ENCODE data around the gene KLK7. TPM values are rescaled to one million over a fixed set of nuclear protein-coding genes. Genes with fewer than 3 reads are reported as not detected.

The KLK7 gene
- total and polyA plus RNA-seq, 2 donors = 0.52 to 5.0 TPM

GRCh38 chr19:51005248-51005647 is 21.5 kb upstream of the KLK7 start:
- no peak overlapping the region for H3K27ac ChIP-seq (ENCODE audit: low read depth in 1 of 2, low read length in 1 of 2)

GRCh38 chr19:51003316-51003715 is 19.6 kb upstream of the KLK7 start:
- H3K27ac ChIP-seq (ENCODE audit: low read depth in 1 of 2, low read length in 1 of 2) = no peak overlapping the region
- 72% methylated on average over 7 of the region's 7 CpGs for WGBS
- H3K4me1 ChIP-seq (ENCODE audit: control insufficient read depth in 2 of 2, insufficient read depth in 2 of 2, low read length in 2 of 2) = no peaks in the 10 kb centered on the region
- no peak overlapping the region for H3K4me3 ChIP-seq (ENCODE audit: low read length in 2 of 2)
- H3K36me3 ChIP-seq (ENCODE audit: control insufficient read depth in 2 of 2, insufficient read depth in 2 of 2, low read length in 1 of 2) = no peaks in the 10 kb centered on the region
- peaks cover 0 to 3% of the 10 kb centered on the region in 2 donors for H3K9me3 ChIP-seq (ENCODE audit: control insufficient read depth in 2 of 2, insufficient read depth in 1 of 2, low read length in 1 of 2)
- DNase-seq (ENCODE audit: low read depth in 6 of 9, low spot score in 9 of 9) = no peak
- H3K27me3 ChIP-seq (ENCODE audit: control insufficient read depth in 2 of 2, insufficient read depth in 1 of 2, low read length in 1 of 2) = peaks cover 0 to 22% of the 10 kb centered on the region in 2 donors

More at GRCh38 chr19:51005248-51005647, 21.5 kb upstream of the KLK7 start:
- DNase-seq (ENCODE audit: low read depth in 6 of 9, low spot score in 9 of 9) = no peak
- no peaks in the 10 kb centered on the region for H3K36me3 ChIP-seq (ENCODE audit: control insufficient read depth in 2 of 2, insufficient read depth in 2 of 2, low read length in 1 of 2)
- WGBS = 92% methylated on average over 1 of the region's 1 CpG
- H3K27me3 ChIP-seq (ENCODE audit: control insufficient read depth in 2 of 2, insufficient read depth in 1 of 2, low read length in 1 of 2) = peaks cover 0 to 22% of the 10 kb centered on the region in 2 donors
- H3K4me3 ChIP-seq (ENCODE audit: low read length in 2 of 2) = no peak overlapping the region
- no peaks in the 10 kb centered on the region for H3K4me1 ChIP-seq (ENCODE audit: control insufficient read depth in 2 of 2, insufficient read depth in 2 of 2, low read length in 2 of 2)
- peaks cover 0 to 3% of the 10 kb centered on the region in 2 donors for H3K9me3 ChIP-seq (ENCODE audit: control insufficient read depth in 2 of 2, insufficient read depth in 1 of 2, low read length in 1 of 2)

- H3K36me3 ChIP-seq (ENCODE audit: control insufficient read depth in 2 of 2, insufficient read depth in 2 of 2, low read length in 1 of 2) = no peaks in the 10 kb centered on the region
- no peaks in the 10 kb centered on the region for H3K4me1 ChIP-seq (ENCODE audit: control insufficient read depth in 2 of 2, insufficient read depth in 2 of 2, low read length in 2 of 2)
- no peak overlapping the region for H3K27ac ChIP-seq (ENCODE audit: low read depth in 1 of 2, low read length in 1 of 2)
- WGBS = 54% methylated on average over 42 of the region's 42 CpGs
- peak in 1 of 9 donors; percentile 10 for DNase-seq (ENCODE audit: low read depth in 6 of 9, low spot score in 9 of 9)
- no peak overlapping the region for H3K4me3 ChIP-seq (ENCODE audit: low read length in 2 of 2)
- peaks cover 0 to 22% of the 10 kb centered on the region in 2 donors for H3K27me3 ChIP-seq (ENCODE audit: control insufficient read depth in 2 of 2, insufficient read depth in 1 of 2, low read length in 1 of 2)
- peaks cover 0 to 3% of the 10 kb centered on the region in 2 donors for H3K9me3 ChIP-seq (ENCODE audit: control insufficient read depth in 2 of 2, insufficient read depth in 1 of 2, low read length in 1 of 2)
Observed at GRCh38 chr19:51002542-51003311, 19.0 kb upstream of the KLK7 start.

- DNase-seq (ENCODE audit: low read depth in 6 of 9, low spot score in 9 of 9) = no peak
- H3K4me3 ChIP-seq (ENCODE audit: low read length in 2 of 2) = no peak overlapping the region
- H3K9me3 ChIP-seq (ENCODE audit: control insufficient read depth in 2 of 2, insufficient read depth in 1 of 2, low read length in 1 of 2) = peaks cover 0 to 3% of the 10 kb centered on the region in 2 donors
- WGBS = 46% methylated on average over 12 of the region's 12 CpGs
- no peaks in the 10 kb centered on the region for H3K4me1 ChIP-seq (ENCODE audit: control insufficient read depth in 2 of 2, insufficient read depth in 2 of 2, low read length in 2 of 2)
- no peaks in the 10 kb centered on the region for H3K36me3 ChIP-seq (ENCODE audit: control insufficient read depth in 2 of 2, insufficient read depth in 2 of 2, low read length in 1 of 2)
- no peak overlapping the region for H3K27ac ChIP-seq (ENCODE audit: low read depth in 1 of 2, low read length in 1 of 2)
- H3K27me3 ChIP-seq (ENCODE audit: control insufficient read depth in 2 of 2, insufficient read depth in 1 of 2, low read length in 1 of 2) = peaks cover 0 to 22% of the 10 kb centered on the region in 2 donors
Observed at GRCh38 chr19:51002089-51002532, 18.4 kb upstream of the KLK7 start.

GRCh38 chr19:51001515-51001914 is 17.8 kb upstream of the KLK7 start, which contains the start of gene KLK8:
Gene KLK8, minus strand, starts transcription at chr19:51001604. Its CDS starts 437 bp downstream, at chr19:51001167.
- no peak within 1 kb of the TSS for H3K27ac ChIP-seq (ENCODE audit: low read depth in 1 of 2, low read length in 1 of 2)
- WGBS = 46% methylated on average over 7 of the region's 7 CpGs
- no peak for DNase-seq (ENCODE audit: low read depth in 6 of 9, low spot score in 9 of 9)
- peaks cover 0 to 22% of the 10 kb centered on the region in 2 donors for H3K27me3 ChIP-seq (ENCODE audit: control insufficient read depth in 2 of 2, insufficient read depth in 1 of 2, low read length in 1 of 2)
- H3K4me1 ChIP-seq (ENCODE audit: control insufficient read depth in 2 of 2, insufficient read depth in 2 of 2, low read length in 2 of 2) = no peaks in the 10 kb centered on the region
- H3K9me3 ChIP-seq (ENCODE audit: control insufficient read depth in 2 of 2, insufficient read depth in 1 of 2, low read length in 1 of 2) = peaks cover 0 to 3% of the 10 kb centered on the region in 2 donors
- H3K36me3 ChIP-seq (ENCODE audit: control insufficient read depth in 2 of 2, insufficient read depth in 2 of 2, low read length in 1 of 2) = no peaks in the 10 kb centered on the region
- no peak within 1 kb of the TSS for H3K4me3 ChIP-seq (ENCODE audit: low read length in 2 of 2)

- H3K27ac ChIP-seq (ENCODE audit: low read depth in 1 of 2, low read length in 1 of 2) = no peak overlapping the region
- no peaks in the 10 kb centered on the region for H3K4me1 ChIP-seq (ENCODE audit: control insufficient read depth in 2 of 2, insufficient read depth in 2 of 2, low read length in 2 of 2)
- H3K36me3 ChIP-seq (ENCODE audit: control insufficient read depth in 2 of 2, insufficient read depth in 2 of 2, low read length in 1 of 2) = no peaks in the 10 kb centered on the region
- peaks cover 0 to 22% of the 10 kb centered on the region in 2 donors for H3K27me3 ChIP-seq (ENCODE audit: control insufficient read depth in 2 of 2, insufficient read depth in 1 of 2, low read length in 1 of 2)
- DNase-seq (ENCODE audit: low read depth in 6 of 9, low spot score in 9 of 9) = no peak
- WGBS = 42% methylated on average over 16 of the region's 16 CpGs
- H3K9me3 ChIP-seq (ENCODE audit: control insufficient read depth in 2 of 2, insufficient read depth in 1 of 2, low read length in 1 of 2) = peaks cover 0 to 3% of the 10 kb centered on the region in 2 donors
- H3K4me3 ChIP-seq (ENCODE audit: low read length in 2 of 2) = no peak overlapping the region
Observed at GRCh38 chr19:51000981-51001380, 17.3 kb upstream of the KLK7 start.

GRCh38 chr19:51000426-51000825 is 16.7 kb upstream of the KLK7 start:
- Histone ChIP-seq H3K4me1 (ENCODE audit: control insufficient read depth in 2 of 2, insufficient read depth in 2 of 2, low read length in 2 of 2) (no peaks in the 10 kb centered on the region), H3K4me3 (ENCODE audit: low read length in 2 of 2) (no peak overlapping the region), H3K36me3 (ENCODE audit: control insufficient read depth in 2 of 2, insufficient read depth in 2 of 2, low read length in 1 of 2) (no peaks in the 10 kb centered on the region), H3K27ac (ENCODE audit: low read depth in 1 of 2, low read length in 1 of 2) (no peak overlapping the region), H3K27me3 (ENCODE audit: control insufficient read depth in 2 of 2, insufficient read depth in 1 of 2, low read length in 1 of 2) (peaks cover 0 to 22% of the 10 kb centered on the region in 2 donors), H3K9me3 (ENCODE audit: control insufficient read depth in 2 of 2, insufficient read depth in 1 of 2, low read length in 1 of 2) (peaks cover 0 to 3% of the 10 kb centered on the region in 2 donors)
- WGBS = 93% methylated on average over 10 of the region's 10 CpGs
- DNase-seq (ENCODE audit: low read depth in 6 of 9, low spot score in 9 of 9) = no peak

GRCh38 chr19:50998686-50999085 is 15.0 kb upstream of the KLK7 start:
- Histone ChIP-seq H3K4me1 (ENCODE audit: control insufficient read depth in 2 of 2, insufficient read depth in 2 of 2, low read length in 2 of 2) (no peaks in the 10 kb centered on the region), H3K36me3 (ENCODE audit: control insufficient read depth in 2 of 2, insufficient read depth in 2 of 2, low read length in 1 of 2) (no peaks in the 10 kb centered on the region), H3K27ac (ENCODE audit: low read depth in 1 of 2, low read length in 1 of 2) (no peak overlapping the region), H3K4me3 (ENCODE audit: low read length in 2 of 2) (no peak overlapping the region), H3K9me3 (ENCODE audit: control insufficient read depth in 2 of 2, insufficient read depth in 1 of 2, low read length in 1 of 2) (peaks cover 0 to 3% of the 10 kb centered on the region in 2 donors), H3K27me3 (ENCODE audit: control insufficient read depth in 2 of 2, insufficient read depth in 1 of 2, low read length in 1 of 2) (peaks cover 0 to 22% of the 10 kb centered on the region in 2 donors)
- 88% methylated on average over 4 of the region's 4 CpGs for WGBS
- no peak for DNase-seq (ENCODE audit: low read depth in 6 of 9, low spot score in 9 of 9)

- Histone ChIP-seq H3K27me3 (ENCODE audit: control insufficient read depth in 2 of 2, insufficient read depth in 1 of 2, low read length in 1 of 2) (peaks cover 0 to 22% of the 10 kb centered on the region in 2 donors), H3K4me1 (ENCODE audit: control insufficient read depth in 2 of 2, insufficient read depth in 2 of 2, low read length in 2 of 2) (no peaks in the 10 kb centered on the region), H3K36me3 (ENCODE audit: control insufficient read depth in 2 of 2, insufficient read depth in 2 of 2, low read length in 1 of 2) (no peaks in the 10 kb centered on the region), H3K4me3 (ENCODE audit: low read length in 2 of 2) (no peak overlapping the region), H3K9me3 (ENCODE audit: control insufficient read depth in 2 of 2, insufficient read depth in 1 of 2, low read length in 1 of 2) (peaks cover 0 to 3% of the 10 kb centered on the region in 2 donors), H3K27ac (ENCODE audit: low read depth in 1 of 2, low read length in 1 of 2) (no peak overlapping the region)
- WGBS = 81% methylated on average over 5 of the region's 5 CpGs
- no peak for DNase-seq (ENCODE audit: low read depth in 6 of 9, low spot score in 9 of 9)
Observed at GRCh38 chr19:50998061-50998460, 14.3 kb upstream of the KLK7 start.
